Dendritic cell treated with granulocyte-macrophage colony-stimulating factor and Interleukin-4, amounts not matched to agents 40 ng/mL and 50 ng/mL, for 4 days (primary cell): ENCODE results near the gene USP27X.

Experiments
- H3K27ac Mint-ChIP-seq: one replicate; pipeline ENCODE4 v1.8.0; 2022; ENCODE audit warnings: mild to moderate bottlenecking, mixed read lengths
- H3K27me3 Mint-ChIP-seq: one replicate; pipeline ENCODE4 v1.8.0; 2022; ENCODE audit warnings: mild to moderate bottlenecking, mixed read lengths
- H3K36me3 Mint-ChIP-seq: one replicate; pipeline ENCODE4 v1.8.0; 2022; ENCODE audit warnings: low read depth, mixed read lengths
- H3K4me1 Mint-ChIP-seq: one replicate; pipeline ENCODE4 v1.8.0; 2022; ENCODE audit warnings: low read depth, mixed read lengths
- H3K4me3 Mint-ChIP-seq: one replicate; pipeline ENCODE4 v1.8.0; 2022; ENCODE audit warnings: mild to moderate bottlenecking, moderate library complexity, mixed read lengths
- H3K9me3 Mint-ChIP-seq: one replicate; pipeline ENCODE4 v1.8.0; 2022; ENCODE audit warnings: mixed read lengths
- intact Hi-C: fragments of 100-400 bp; cut with micrococcal nuclease; formaldehyde crosslinking; loops from one replicate; pipeline ENCODE4 v1.15.0; 2022

USP27X gene

DNA sequence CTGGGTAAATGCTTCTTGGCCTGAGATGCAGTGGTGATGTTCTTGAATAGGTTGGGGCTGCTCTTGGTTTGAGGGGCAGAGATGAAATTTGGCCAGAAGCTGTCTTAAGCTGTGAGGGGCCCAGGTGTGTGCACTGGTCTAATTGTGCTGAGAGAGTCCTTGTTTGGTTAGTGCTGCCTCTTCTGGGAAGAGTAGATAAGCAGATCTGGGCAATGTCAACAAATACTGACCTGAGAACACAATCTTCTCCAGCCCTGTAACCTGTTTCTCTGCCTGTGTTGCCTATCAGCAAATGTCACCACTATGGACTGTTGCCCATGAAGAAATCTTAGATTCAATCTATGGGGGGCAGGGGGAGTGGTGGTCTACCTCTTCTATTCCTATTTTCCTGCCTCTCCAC, 17.2 kb upstream of the USP27X start:
- intact Hi-C loops: no loop called here
- Mint-ChIP-seq H3K27me3 (no peaks in the 10 kb centered on the region), H3K4me1 (no peaks in the 10 kb centered on the region), H3K4me3 (no peak overlapping the region), H3K36me3 (no peaks in the 10 kb centered on the region), H3K27ac (no peak overlapping the region), H3K9me3 (no peaks in the 10 kb centered on the region)

- Mint-ChIP-seq H3K27me3 (peaks cover 2% of the 10 kb centered on the region), H3K36me3 (no peaks in the 10 kb centered on the region), H3K27ac (no peak overlapping the region), H3K4me1 (no peaks in the 10 kb centered on the region), H3K9me3 (no peaks in the 10 kb centered on the region), H3K4me3 (no peak overlapping the region)
- intact Hi-C loops: no loop called here
Measured at GRCh38 chrX:49868739-49869138, 10.5 kb upstream of the USP27X start.

DNA sequence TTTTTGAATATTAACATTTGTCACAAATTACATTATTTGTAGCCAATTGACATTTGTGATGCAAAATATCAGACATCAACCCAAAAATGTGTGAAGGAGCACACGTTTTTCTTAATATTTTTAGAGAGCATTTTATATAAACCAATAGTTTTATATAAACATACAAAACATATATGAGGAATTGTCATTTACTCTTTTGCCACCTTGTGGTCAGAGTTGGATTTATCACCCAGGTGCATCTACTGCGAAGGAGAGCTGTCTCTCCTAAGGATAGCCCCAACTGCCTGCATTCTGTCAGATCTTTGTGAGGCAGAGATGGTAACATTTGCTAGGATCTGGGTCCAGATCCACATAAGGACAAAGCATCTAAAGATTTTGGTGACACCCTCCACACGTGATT, 2.5 kb upstream of the USP27X start:
- intact Hi-C loops: no loop called here
- no peaks in the 10 kb centered on the region for H3K36me3 Mint-ChIP-seq
- peaks cover 25% of the 10 kb centered on the region for H3K4me1 Mint-ChIP-seq
- no peak overlapping the region for H3K4me3 Mint-ChIP-seq
- no peaks in the 10 kb centered on the region for H3K9me3 Mint-ChIP-seq
- no peaks in the 10 kb centered on the region for H3K27me3 Mint-ChIP-seq
- no peak overlapping the region for H3K27ac Mint-ChIP-seq

DNA sequence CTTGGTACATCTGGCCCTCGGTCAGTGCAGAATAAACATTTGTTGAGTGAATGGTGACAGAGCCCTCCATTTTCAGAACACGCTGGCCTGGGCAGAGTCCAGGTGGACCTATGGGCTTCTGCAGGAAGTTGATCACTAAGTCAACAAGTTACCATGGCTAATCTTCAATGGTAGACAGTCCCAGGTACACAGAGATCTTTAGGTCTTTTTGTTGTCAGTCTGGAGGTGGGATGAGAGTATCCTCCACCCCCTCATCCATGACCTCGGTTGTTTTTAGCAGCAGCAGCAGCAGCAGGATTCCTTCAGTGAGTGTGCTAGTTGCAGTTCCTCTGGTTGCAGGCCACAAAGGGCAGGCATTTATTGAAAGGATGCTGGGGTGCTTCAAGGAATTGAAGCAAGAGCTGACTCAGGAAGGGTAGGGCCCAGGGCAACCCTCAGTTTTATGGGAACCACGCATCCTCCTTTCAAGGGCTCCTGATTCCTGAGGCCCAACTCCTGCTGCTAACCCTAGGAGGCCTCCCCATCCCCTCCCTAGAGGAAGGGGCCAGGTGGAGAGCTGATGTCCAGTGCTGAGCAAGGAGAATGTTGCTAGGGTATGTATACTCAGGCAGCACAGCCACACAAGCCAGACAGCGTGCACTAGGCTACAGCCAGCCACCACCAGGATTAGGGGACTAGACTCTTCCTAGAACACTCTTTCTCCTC, 1.7 kb upstream of the USP27X start:
- Mint-ChIP-seq H3K9me3 (no peaks in the 10 kb centered on the region), H3K4me3 (no peak overlapping the region), H3K27ac (peak overlapping the region; percentile 39), H3K27me3 (no peaks in the 10 kb centered on the region), H3K4me1 (peaks cover 26% of the 10 kb centered on the region), H3K36me3 (no peaks in the 10 kb centered on the region)
- intact Hi-C loops: no loop called here

DNA sequence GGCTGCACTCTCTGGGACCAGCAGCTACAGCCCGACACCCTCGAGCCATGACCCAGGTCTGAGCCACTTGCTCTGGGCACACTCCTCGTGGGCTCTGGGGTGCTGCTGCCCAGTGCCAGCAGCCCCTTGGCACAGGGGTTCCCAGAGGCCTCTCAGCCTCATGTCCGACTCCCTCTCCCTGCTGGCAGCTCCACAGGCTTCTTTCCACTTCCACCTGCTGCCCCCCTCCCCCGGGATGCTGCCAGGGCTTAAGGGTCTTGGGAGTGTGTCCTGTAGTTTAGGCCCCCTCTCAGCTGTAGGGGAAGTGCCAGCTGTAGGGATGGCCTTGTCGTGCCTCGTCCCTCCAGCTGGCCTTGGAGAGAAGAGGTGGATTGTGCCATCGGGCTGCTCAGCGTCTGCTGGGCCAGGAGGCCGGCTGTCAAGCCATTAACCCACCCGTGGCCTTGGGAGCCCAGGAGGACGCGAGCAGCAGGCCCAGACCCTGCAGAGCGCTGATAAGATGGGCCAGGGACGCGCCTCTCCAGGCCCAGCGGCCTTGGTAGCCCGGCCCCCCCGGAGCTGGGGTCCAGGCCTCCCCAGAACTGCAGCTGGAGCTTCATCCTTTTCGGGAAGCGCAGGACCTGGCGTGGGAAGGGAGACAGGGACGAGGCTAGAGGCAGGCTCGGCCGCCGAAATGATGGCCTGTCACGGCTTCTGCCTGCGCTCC, 1.0 kb upstream of the USP27X start:
- H3K27me3 Mint-ChIP-seq: no peaks in the 10 kb centered on the region
- intact Hi-C loops: no loop called here
- H3K36me3 Mint-ChIP-seq: no peaks in the 10 kb centered on the region
- H3K4me1 Mint-ChIP-seq: peaks cover 26% of the 10 kb centered on the region
- peak overlapping the region; percentile 77 for H3K4me3 Mint-ChIP-seq
- H3K27ac Mint-ChIP-seq: peak overlapping the region; percentile 77
- H3K9me3 Mint-ChIP-seq: no peaks in the 10 kb centered on the region

- Mint-ChIP-seq H3K27me3 (no peaks in the 10 kb centered on the region), H3K4me1 (peaks cover 31% of the 10 kb centered on the region), H3K36me3 (no peaks in the 10 kb centered on the region), H3K27ac (peak overlapping the region; percentile 77), H3K9me3 (no peaks in the 10 kb centered on the region), H3K4me3 (peak overlapping the region; percentile 77)
- intact Hi-C loops: no loop called here
Measured at GRCh38 chrX:49879656-49880277, 483 bp downstream of the USP27X start.

DNA sequence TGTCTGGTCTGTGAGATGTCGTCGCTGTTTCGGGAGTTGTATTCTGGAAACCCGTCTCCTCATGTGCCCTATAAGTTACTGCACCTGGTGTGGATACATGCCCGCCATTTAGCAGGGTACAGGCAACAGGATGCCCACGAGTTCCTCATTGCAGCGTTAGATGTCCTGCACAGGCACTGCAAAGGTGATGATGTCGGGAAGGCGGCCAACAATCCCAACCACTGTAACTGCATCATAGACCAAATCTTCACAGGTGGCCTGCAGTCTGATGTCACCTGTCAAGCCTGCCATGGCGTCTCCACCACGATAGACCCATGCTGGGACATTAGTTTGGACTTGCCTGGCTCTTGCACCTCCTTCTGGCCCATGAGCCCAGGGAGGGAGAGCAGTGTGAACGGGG, 1.4 kb downstream of the USP27X start:
- intact Hi-C loops: no loop called here
- Mint-ChIP-seq H3K9me3 (no peaks in the 10 kb centered on the region), H3K4me3 (no peak overlapping the region), H3K36me3 (no peaks in the 10 kb centered on the region), H3K4me1 (peaks cover 31% of the 10 kb centered on the region), H3K27me3 (no peaks in the 10 kb centered on the region), H3K27ac (no peak overlapping the region)

- Mint-ChIP-seq H3K27ac (no peak overlapping the region), H3K27me3 (no peaks in the 10 kb centered on the region), H3K4me1 (peaks cover 22% of the 10 kb centered on the region), H3K36me3 (no peaks in the 10 kb centered on the region), H3K4me3 (no peak overlapping the region), H3K9me3 (no peaks in the 10 kb centered on the region)
- intact Hi-C loops: loop anchor here (1.0 kb wide), 1 partner anchor 696 kb away; no protein-coding TSS in a partner anchor
Measured at GRCh38 chrX:49884290-49884862, 5.1 kb downstream of the USP27X start.

- H3K27ac Mint-ChIP-seq: no peak overlapping the region
Measured at GRCh38 chrX:49892542-49892941, 13.3 kb downstream of the USP27X start.

DNA sequence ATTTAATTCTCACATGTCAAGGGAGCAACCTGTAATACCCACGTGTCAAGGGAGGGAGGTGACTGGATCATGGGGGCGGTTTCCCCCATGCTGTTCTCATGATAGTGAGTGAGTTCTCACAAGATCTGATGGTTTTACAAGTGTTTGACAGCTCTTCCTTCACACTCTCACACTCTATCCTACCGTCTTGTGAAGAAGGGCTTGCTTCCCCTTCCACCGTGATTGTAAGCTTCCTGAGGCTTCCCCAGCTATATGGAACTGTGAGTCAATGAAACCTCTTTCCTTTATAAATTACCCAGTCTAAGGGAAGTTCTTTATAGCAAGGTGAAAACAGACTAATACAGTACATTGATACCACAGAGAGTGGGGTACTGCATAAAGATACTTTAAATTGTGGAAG, 17.7 kb downstream of the USP27X start:
- Mint-ChIP-seq H3K27me3 (peaks cover 7% of the 10 kb centered on the region), H3K4me1 (no peaks in the 10 kb centered on the region), H3K27ac (no peak overlapping the region), H3K36me3 (peaks cover 9% of the 10 kb centered on the region), H3K4me3 (no peak overlapping the region), H3K9me3 (peaks cover 14% of the 10 kb centered on the region)
- intact Hi-C loops: no loop called here

More at GRCh38 chrX:49892542-49892941, 13.3 kb downstream of the USP27X start:
- H3K9me3 Mint-ChIP-seq: peaks cover 11% of the 10 kb centered on the region
- peaks cover 8% of the 10 kb centered on the region for H3K4me1 Mint-ChIP-seq
- H3K36me3 Mint-ChIP-seq: peaks cover 9% of the 10 kb centered on the region
- H3K4me3 Mint-ChIP-seq: no peak overlapping the region
- intact Hi-C loops: no loop called here
- H3K27me3 Mint-ChIP-seq: peaks cover 2% of the 10 kb centered on the region

GRCh38 chrX:49901048-49901447, 21.8 kb downstream of the USP27X start:
- intact Hi-C loops: no loop called here
- Mint-ChIP-seq H3K4me1 (no peaks in the 10 kb centered on the region), H3K36me3 (peaks cover 9% of the 10 kb centered on the region), H3K27me3 (peaks cover 6% of the 10 kb centered on the region), H3K27ac (no peak overlapping the region), H3K4me3 (no peak overlapping the region), H3K9me3 (peaks cover 14% of the 10 kb centered on the region)

GRCh38 chrX:49910344-49910743, 31.1 kb downstream of the USP27X start:
- Mint-ChIP-seq H3K36me3 (no peaks in the 10 kb centered on the region), H3K4me3 (no peak overlapping the region), H3K4me1 (peaks cover 13% of the 10 kb centered on the region), H3K9me3 (no peaks in the 10 kb centered on the region), H3K27ac (peak overlapping the region; percentile 40), H3K27me3 (peaks cover 2% of the 10 kb centered on the region)
- intact Hi-C loops: no loop called here

- intact Hi-C loops: no loop called here
Measured at GRCh38 chrX:49912086-49912485, 32.8 kb downstream of the USP27X start.

DNA sequence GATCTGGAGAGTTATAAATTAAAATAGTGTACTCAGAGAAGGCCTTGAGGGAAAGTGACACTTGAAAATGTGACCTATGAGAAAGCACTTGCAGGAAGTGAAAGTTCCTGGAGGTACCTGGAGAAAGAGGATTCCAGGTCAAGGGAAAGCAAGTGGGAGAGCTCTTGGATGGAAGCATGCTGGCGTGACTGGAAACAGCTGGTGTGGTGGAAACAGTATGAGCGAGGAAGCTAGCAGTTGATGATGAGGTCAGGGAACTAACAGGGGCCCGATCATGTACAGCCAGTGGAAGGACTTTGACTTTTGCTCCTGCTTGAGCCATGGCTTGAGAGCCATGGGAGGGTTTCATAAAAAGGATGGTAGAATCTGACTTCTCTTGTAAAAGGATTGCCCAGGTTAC, 33.6 kb downstream of the USP27X start:
- no peak overlapping the region for H3K27ac Mint-ChIP-seq
- intact Hi-C loops: no loop called here
- H3K9me3 Mint-ChIP-seq: no peaks in the 10 kb centered on the region
- H3K4me3 Mint-ChIP-seq: no peak overlapping the region
- peaks cover 2% of the 10 kb centered on the region for H3K27me3 Mint-ChIP-seq
- H3K36me3 Mint-ChIP-seq: no peaks in the 10 kb centered on the region
- H3K4me1 Mint-ChIP-seq: peaks cover 13% of the 10 kb centered on the region

More at GRCh38 chrX:49912086-49912485, 32.8 kb downstream of the USP27X start:
- no peak overlapping the region for H3K4me3 Mint-ChIP-seq
- no peak overlapping the region for H3K27ac Mint-ChIP-seq
- H3K27me3 Mint-ChIP-seq: peaks cover 2% of the 10 kb centered on the region
- H3K4me1 Mint-ChIP-seq: peaks cover 13% of the 10 kb centered on the region
- H3K9me3 Mint-ChIP-seq: no peaks in the 10 kb centered on the region
- H3K36me3 Mint-ChIP-seq: no peaks in the 10 kb centered on the region
